Measurements from ENCODE around the gene TMEM203. TPM values are rescaled to one million over a fixed set of nuclear protein-coding genes. Genes with fewer than 3 reads are reported as not detected.

The TMEM203 gene
- total RNA-seq, 1 experiment from 2014 or later = 35.5 TPM

- H2BK15ac ChIP-seq (ENCODE audit: low read depth, low read length) = no peak overlapping the region
- H2BK120ac ChIP-seq (ENCODE audit: low read depth, low read length, poor library complexity, severe bottlenecking) = no peak overlapping the region
- H3K56ac ChIP-seq (ENCODE audit: insufficient read length, low read depth, low read length) = no peak overlapping the region
- no peak overlapping the region for H3K14ac ChIP-seq (ENCODE audit: insufficient read depth, low read length)
- no peak overlapping the region for H3K27ac ChIP-seq (ENCODE audit: insufficient read length, low read depth, low read length)
- no peak overlapping the region for H3K23ac ChIP-seq (ENCODE audit: insufficient read length, low read depth, low read length)
- H3K79me1 ChIP-seq (ENCODE audit: insufficient read depth, low read depth, low read length, poor library complexity, severe bottlenecking) = no peaks in the 10 kb centered on the region
- H3K9me3 ChIP-seq (ENCODE audit: control insufficient read depth, low read depth, low read length) = no peaks in the 10 kb centered on the region
- H4K20me1 ChIP-seq (ENCODE audit: control insufficient read depth, insufficient read depth, insufficient read length) = no peaks in the 10 kb centered on the region
- no peak overlapping the region for H2BK20ac ChIP-seq (ENCODE audit: low read depth, low read length, poor library complexity, severe bottlenecking)
- H3T11ph ChIP-seq (ENCODE audit: low read length) = no peak overlapping the region
- H3K18ac ChIP-seq (ENCODE audit: insufficient read length, low read depth, low read length) = no peak overlapping the region
- H3K4ac ChIP-seq (ENCODE audit: low read depth, low read length) = no peak overlapping the region
- peaks cover 5% of the 10 kb centered on the region for H3K23me2 ChIP-seq (ENCODE audit: insufficient read length, low read depth, low read length, poor library complexity, severe bottlenecking)
- no peak overlapping the region for H4K5ac ChIP-seq (ENCODE audit: insufficient read length, low read depth, low read length)
- no peak overlapping the region for H2BK12ac ChIP-seq (ENCODE audit: insufficient read length, low read depth, low read length)
- no peak overlapping the region for H4K91ac ChIP-seq (ENCODE audit: insufficient read length, low read depth, low read length)
- H3K36me3 Mint-ChIP-seq (ENCODE audit: insufficient read depth in 1 of 3, low read depth in 3 of 3) = peaks cover 5 to 15% (median 12%) of the 10 kb centered on the region in 3 experiments; a peak in 5 of 7 replicates
- H3K79me2 ChIP-seq (ENCODE audit: insufficient read depth, low read length) = 0 out of 2 replicates have a peak, but pooled peaks cover 2% of the 10 kb centered on the region
- DNase-seq = no peak
- no peak overlapping the region for H3K4me2 ChIP-seq (ENCODE audit: insufficient read depth, insufficient read length, low read length)
- H2AFZ ChIP-seq (ENCODE audit: low read length) = no peak overlapping the region
- peaks cover 5% of the 10 kb centered on the region; the same call in 1 of the 2 replicates for H3K4me1 ChIP-seq (ENCODE audit: insufficient read depth, low read length)
- H3K9me3 Mint-ChIP-seq = no peaks in the 10 kb centered on the region
- no peak overlapping the region for H3K9ac ChIP-seq (ENCODE audit: extremely low read depth, insufficient read length, low read length)
- H3K27me3 ChIP-seq (ENCODE audit: insufficient read depth, low read length) = no peaks in the 10 kb centered on the region
- TF ChIP-seq CTCF (conservative IDR thresholded peaks at IDR 0.05) = no peak
- H4K8ac ChIP-seq (replicated peaks; ENCODE audit: insufficient read length, low read depth, low read length) = no peak overlapping the region
- WGBS (ENCODE audit: extremely low coverage, insufficient read length, low lambda C conversion rate) = no CpG with 5 or more reads among the region's 14 CpGs
- no peak overlapping the region for H2BK5ac ChIP-seq (ENCODE audit: insufficient read length, low read length)
- H3K27ac Mint-ChIP-seq = no peak overlapping the region
- H3K27me3 Mint-ChIP-seq (ENCODE audit: low read depth) = no peaks in the 10 kb centered on the region
- H3K4me3 Mint-ChIP-seq = no peak overlapping the region
- peaks cover 13 to 19% of the 10 kb centered on the region in 2 experiments for H3K4me1 Mint-ChIP-seq
- no peak overlapping the region for H2AK5ac ChIP-seq (ENCODE audit: insufficient read length, low read length)
Measured at GRCh38 chr9:137193771-137194170, 11.7 kb downstream of the TMEM203 start.
